Activated naive CD4-positive, alpha-beta T cell treated with anti-CD3 and anti-CD28 coated beads for 36 hours (primary cell): ENCODE data around the gene TECRL. TPM values are rescaled to one million over a fixed set of nuclear protein-coding genes. Genes with fewer than 3 reads are reported as not detected.

Experiments
- CTCF ChIA-PET: fragments of 350-600 bp; sonication (Branson Sonifier 250); formaldehyde crosslinking; loops from one replicate; lab custom pipeline; 2021; ENCODE audit warnings: antibody characterized with exemption; lab: Charles Lee
- DNase-seq: peaks from one replicate; pipeline ENCODE4 v3.0.0-alpha.2; 2020
- H3K27ac Mint-ChIP-seq: one replicate; pipeline ENCODE4 v1.8.0; 2021; ENCODE audit warnings: mild to moderate bottlenecking, mixed read lengths
- H3K27me3 Mint-ChIP-seq: one replicate; pipeline ENCODE4 v1.8.0; 2021; ENCODE audit warnings: low read depth, mixed read lengths
- H3K36me3 Mint-ChIP-seq: one replicate; pipeline ENCODE4 v1.8.0; 2021; ENCODE audit warnings: low read depth, mixed read lengths
- H3K4me1 Mint-ChIP-seq: one replicate; pipeline ENCODE4 v1.8.0; 2021; ENCODE audit warnings: low read depth, mixed read lengths
- H3K4me3 Mint-ChIP-seq: one replicate; pipeline ENCODE4 v1.8.0; 2021; ENCODE audit warnings: mild to moderate bottlenecking, moderate library complexity, mixed read lengths
- H3K9me3 Mint-ChIP-seq: one replicate; pipeline ENCODE4 v1.8.0; 2021; ENCODE audit warnings: mixed read lengths
- intact Hi-C: fragments of 100-400 bp; cut with micrococcal nuclease; formaldehyde crosslinking; loops from one replicate; pipeline ENCODE4 v1.15.1; 2023
- total RNA-seq, 2 experiments: library from RNA; stranded (reverse); gene quantifications; one replicate each; pipeline ENCODE4 v1.2.3, GENCODE V29; 2021

The TECRL gene
- total RNA-seq, 2 experiments from 2014 or later: not detected

DNA sequence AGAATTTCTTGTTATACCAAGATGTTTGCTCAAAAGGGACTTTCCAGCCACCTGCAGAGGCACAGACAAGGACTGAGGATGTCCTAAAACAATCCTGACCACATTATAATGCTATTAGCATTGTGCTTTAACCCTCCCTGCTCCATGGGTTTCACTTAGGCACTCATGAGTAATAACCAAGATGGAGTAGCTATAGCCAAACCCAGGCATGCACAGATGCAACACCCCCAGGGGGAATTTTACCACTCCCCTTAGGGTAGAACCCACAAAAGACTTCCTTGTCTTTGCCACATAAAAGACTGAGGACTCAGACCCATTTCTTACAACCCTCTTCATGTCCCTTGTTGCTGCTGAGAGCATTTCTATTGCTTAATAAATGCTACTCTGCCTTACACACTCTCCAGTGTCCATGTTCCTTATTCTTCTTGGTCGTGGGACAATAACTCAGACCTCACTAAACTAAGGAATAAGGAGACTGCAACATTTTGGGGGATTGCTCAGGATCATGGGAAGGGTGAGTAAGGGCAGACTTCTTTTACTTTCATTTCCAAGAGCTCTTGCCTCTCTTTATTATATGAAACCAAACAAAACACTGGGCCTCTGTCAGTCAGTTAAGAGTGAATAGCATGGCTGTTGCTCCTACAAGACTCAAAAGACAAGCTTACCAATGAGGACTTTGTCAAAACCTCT lies 103.5 kb downstream of the TECRL start:
- DNase-seq: no peak
- CTCF ChIA-PET: no interaction called here
- intact Hi-C loops: no loop called here
- H3K36me3 Mint-ChIP-seq: no peaks in the 10 kb centered on the region
- no peaks in the 10 kb centered on the region for H3K4me1 Mint-ChIP-seq
- H3K4me3 Mint-ChIP-seq: no peak overlapping the region
- H3K9me3 Mint-ChIP-seq: peaks cover 9% of the 10 kb centered on the region
- H3K27me3 Mint-ChIP-seq: no peaks in the 10 kb centered on the region
- H3K27ac Mint-ChIP-seq: no peak overlapping the region

DNA sequence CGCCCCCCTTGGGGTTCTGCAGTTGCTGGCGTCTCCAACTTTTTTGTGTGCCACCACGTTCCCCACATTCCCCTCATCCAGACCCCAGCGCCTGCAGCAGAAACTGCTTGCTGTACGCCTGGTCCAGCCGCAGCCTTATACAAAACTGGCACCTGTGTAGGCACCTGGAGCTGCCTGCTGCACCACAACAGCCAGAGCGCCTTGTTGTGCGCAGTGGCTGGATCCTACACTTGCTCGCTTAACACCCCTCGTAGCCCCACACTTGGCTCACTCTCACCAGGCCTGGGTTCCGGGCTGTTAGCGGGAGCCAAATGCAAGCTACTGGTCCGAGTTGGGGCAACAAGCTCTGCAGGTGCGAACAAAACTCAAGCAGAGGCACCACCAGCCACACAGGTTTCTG lies 136.8 kb downstream of the TECRL start:
- no peaks in the 10 kb centered on the region for H3K4me1 Mint-ChIP-seq
- peaks cover 5% of the 10 kb centered on the region for H3K9me3 Mint-ChIP-seq

DNA sequence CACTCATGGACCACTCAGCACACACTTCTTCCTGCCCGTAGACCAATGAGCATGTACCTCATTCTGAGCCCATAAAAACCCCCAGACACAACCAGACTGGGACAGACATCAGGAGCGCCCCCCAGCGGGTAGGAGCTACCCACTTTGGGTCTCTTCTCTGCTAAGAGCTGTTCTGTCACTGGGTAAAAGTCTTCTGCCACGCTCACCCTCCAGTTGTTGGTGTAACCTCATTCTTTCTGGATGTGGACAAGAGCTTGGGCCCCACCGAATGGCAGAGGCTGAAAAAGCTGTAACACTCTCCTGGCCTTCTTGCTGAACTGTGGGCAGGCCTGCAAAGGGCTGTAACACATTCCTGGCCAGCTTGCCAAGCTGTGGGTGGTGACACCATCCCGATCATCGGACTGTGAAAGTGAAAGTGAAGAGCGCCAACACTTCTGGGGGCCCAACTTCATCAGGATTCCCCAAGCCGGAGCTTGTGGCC lies 137.6 kb downstream of the TECRL start:
- Mint-ChIP-seq H3K9me3 (peaks cover 12% of the 10 kb centered on the region), H3K4me1 (no peaks in the 10 kb centered on the region), H3K4me3 (no peak overlapping the region), H3K36me3 (no peaks in the 10 kb centered on the region), H3K27me3 (no peaks in the 10 kb centered on the region), H3K27ac (no peak overlapping the region)
- CTCF ChIA-PET: no interaction called here
- no peak for DNase-seq
- intact Hi-C loops: no loop called here

More for the DNA sequence above, 136.8 kb downstream of the TECRL start:
- no peak for DNase-seq
- H3K36me3 Mint-ChIP-seq: no peaks in the 10 kb centered on the region
- H3K27ac Mint-ChIP-seq: no peak overlapping the region
- intact Hi-C loops: no loop called here
- H3K4me3 Mint-ChIP-seq: no peak overlapping the region
- CTCF ChIA-PET: no interaction called here
- no peaks in the 10 kb centered on the region for H3K27me3 Mint-ChIP-seq

DNA sequence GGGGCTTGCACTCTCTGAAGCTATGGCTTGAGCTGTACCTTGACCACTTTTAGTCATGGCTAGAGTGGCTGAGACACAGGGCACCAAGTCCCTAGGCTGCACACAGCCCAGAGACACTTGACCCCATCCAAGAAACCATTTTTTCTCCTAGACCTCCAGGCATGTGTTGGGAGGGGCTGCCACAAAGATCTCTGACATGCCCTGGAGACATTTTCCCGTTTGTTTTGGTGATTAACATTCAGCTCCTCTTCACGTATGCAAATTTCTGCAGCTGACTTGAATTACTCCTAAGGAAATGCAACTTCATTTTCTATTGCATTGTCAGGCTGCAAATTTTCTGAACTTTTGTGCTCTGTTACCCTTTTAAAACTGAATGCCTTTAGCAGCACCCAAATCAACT lies 142.6 kb downstream of the TECRL start:
- CTCF ChIA-PET: no interaction called here
- Mint-ChIP-seq H3K4me3 (no peak overlapping the region), H3K27ac (no peak overlapping the region), H3K9me3 (peaks cover 11% of the 10 kb centered on the region), H3K4me1 (no peaks in the 10 kb centered on the region), H3K27me3 (no peaks in the 10 kb centered on the region), H3K36me3 (no peaks in the 10 kb centered on the region)
- intact Hi-C loops: no loop called here
- DNase-seq: no peak

DNA sequence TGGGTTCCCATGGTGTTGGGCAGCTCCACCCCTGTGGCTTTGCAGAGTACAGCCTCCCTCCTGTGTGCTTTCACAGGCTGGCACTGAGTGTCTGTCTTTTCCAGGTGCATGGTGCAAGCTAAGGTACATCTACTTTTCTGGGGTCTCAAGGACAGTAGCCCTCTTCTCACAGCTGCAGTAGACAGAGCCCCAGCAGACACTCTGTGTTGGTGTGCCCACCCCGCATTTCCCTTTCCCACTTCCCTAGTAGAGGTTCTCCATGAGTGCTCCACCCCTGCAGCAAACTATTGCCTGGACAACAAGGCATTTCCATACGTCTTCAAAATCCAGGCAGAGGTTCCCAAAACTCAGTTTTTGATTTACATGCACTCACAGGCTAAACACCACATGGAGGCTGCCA lies 143.0 kb downstream of the TECRL start:
- CTCF ChIA-PET: no interaction called here
- intact Hi-C loops: no loop called here
- H3K4me1 Mint-ChIP-seq: no peaks in the 10 kb centered on the region
- H3K27me3 Mint-ChIP-seq: no peaks in the 10 kb centered on the region
- no peak for DNase-seq
- no peak overlapping the region for H3K27ac Mint-ChIP-seq
- peaks cover 10% of the 10 kb centered on the region for H3K9me3 Mint-ChIP-seq
- no peak overlapping the region for H3K4me3 Mint-ChIP-seq
- no peaks in the 10 kb centered on the region for H3K36me3 Mint-ChIP-seq

DNA sequence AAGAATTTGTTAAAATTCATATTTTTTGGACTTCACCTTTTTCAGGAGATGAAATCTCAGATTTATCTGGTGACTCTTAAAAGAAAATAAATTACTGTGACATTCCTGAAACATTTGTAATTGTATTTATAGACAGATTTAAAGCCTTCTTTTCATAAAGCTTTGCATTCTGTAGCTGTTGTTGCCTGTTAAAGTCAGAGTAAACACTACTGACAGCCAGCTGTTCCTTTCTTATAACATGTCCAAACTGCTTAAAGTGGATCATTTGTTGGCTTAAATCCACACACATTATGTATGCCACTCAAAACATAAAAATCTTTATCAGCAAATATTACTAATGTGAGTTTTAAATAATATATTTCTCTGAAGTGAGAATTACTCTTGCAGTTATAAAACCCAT lies 157.5 kb downstream of the TECRL start:
- Mint-ChIP-seq H3K27ac (no peak overlapping the region), H3K4me1 (no peaks in the 10 kb centered on the region), H3K9me3 (peaks cover 9% of the 10 kb centered on the region), H3K27me3 (no peaks in the 10 kb centered on the region), H3K36me3 (no peaks in the 10 kb centered on the region), H3K4me3 (no peak overlapping the region)
- intact Hi-C loops: no loop called here
- no peak for DNase-seq
- CTCF ChIA-PET: no interaction called here

DNA sequence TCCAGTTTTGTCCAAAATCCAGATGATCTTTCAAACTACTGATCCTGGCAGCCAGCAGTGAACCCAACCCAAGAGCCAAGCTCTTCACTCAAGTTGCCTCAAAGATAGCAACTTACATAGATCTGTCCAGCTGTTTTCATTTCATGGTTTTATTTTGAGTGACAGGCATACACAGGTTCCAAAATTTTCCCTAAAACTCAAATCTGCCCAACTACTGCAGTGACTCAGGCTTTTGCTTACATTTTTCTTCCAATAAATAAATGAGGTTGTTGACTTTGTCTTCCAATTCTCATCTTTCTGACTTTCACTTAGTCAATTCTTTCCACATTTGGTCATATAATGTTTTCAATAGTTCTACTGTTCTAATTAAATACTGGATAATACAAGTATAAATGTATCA lies 158.8 kb downstream of the TECRL start:
- Mint-ChIP-seq H3K4me3 (no peak overlapping the region), H3K36me3 (no peaks in the 10 kb centered on the region), H3K27me3 (no peaks in the 10 kb centered on the region), H3K9me3 (peaks cover 9% of the 10 kb centered on the region), H3K27ac (no peak overlapping the region), H3K4me1 (no peaks in the 10 kb centered on the region)
- intact Hi-C loops: no loop called here
- CTCF ChIA-PET: no interaction called here
- DNase-seq: no peak

DNA sequence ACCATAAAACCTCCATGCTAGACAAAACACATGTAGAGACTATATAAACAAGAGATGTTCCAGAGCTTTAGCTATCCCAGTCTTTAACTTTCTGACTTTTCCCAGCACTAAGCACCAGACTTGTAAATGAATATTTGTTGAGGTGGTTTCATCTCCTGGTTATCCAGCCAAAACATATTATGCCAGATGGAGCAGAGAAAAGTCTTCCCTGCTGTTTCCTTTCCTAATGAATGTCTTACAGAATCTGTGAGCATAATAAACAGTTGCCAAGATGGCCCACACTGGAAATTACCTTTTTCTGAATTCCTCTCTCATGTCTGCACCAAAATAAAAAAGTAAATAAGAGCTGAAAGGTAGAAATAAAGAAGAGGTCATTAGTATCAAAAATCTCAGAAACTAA lies 159.2 kb downstream of the TECRL start:
- H3K9me3 Mint-ChIP-seq: peaks cover 6% of the 10 kb centered on the region
- H3K27me3 Mint-ChIP-seq: no peaks in the 10 kb centered on the region
- no peaks in the 10 kb centered on the region for H3K36me3 Mint-ChIP-seq
- intact Hi-C loops: no loop called here
- no peak for DNase-seq
- H3K27ac Mint-ChIP-seq: no peak overlapping the region
- CTCF ChIA-PET: no interaction called here
- no peak overlapping the region for H3K4me3 Mint-ChIP-seq
- no peaks in the 10 kb centered on the region for H3K4me1 Mint-ChIP-seq

DNA sequence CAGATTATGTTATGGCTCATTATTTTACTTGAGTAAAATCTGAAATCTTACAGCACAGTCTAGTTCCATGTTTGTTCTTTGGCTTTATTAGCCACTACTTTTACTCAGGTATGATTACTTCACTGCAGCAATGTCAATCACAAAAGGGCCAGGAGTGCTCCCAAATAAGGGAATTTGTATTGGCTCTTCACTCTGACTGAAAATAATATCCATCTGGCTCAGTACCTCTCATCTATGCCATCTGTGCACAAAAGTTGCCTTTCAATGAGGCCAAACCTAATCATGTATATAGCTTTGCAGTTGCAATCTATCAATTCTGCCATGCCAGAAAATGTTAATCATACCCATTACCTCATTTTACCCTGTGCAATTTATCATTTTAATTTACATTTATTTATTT lies 161.1 kb downstream of the TECRL start:
- Mint-ChIP-seq H3K27me3 (no peaks in the 10 kb centered on the region), H3K4me3 (no peak overlapping the region), H3K27ac (no peak overlapping the region), H3K36me3 (no peaks in the 10 kb centered on the region), H3K9me3 (peaks cover 6% of the 10 kb centered on the region), H3K4me1 (no peaks in the 10 kb centered on the region)
- intact Hi-C loops: no loop called here
- DNase-seq: no peak
- CTCF ChIA-PET: no interaction called here

DNA sequence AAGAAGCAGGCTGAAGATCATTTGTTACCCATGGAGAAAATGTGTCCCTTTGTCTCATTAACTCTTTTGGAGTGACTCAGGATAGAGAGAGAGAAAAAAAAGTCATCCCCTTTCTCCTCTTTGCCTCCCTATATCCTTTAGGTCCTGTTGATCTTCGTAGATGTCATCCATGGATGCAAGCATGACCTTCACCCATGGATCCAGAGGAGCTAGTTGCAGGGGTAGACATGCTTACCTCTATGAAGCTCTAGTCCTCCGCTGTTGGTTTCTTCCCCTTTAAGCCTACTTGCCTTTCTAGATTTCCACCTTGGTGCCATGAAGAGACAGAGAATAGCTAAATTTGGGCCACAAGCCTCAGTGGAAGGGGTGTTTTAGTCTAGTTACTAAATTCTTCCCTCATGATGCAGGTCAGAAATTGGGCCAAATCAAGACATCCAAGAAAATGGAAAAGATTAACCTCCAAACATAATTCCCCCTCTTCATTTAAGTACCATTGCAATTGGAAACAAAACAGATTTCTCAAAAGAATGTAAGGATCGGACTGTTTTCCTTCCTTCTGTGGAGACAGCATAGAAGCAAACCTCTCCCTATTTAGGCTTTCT lies 178.4 kb downstream of the TECRL start:
- intact Hi-C loops: no loop called here
- Mint-ChIP-seq H3K4me1 (no peaks in the 10 kb centered on the region), H3K36me3 (no peaks in the 10 kb centered on the region), H3K9me3 (peaks cover 23% of the 10 kb centered on the region), H3K4me3 (no peak overlapping the region), H3K27me3 (no peaks in the 10 kb centered on the region), H3K27ac (no peak overlapping the region)
- DNase-seq: no peak
- CTCF ChIA-PET: no interaction called here
